ENCODE data around the gene DNAJB2.

GRCh38 chr2:219297766-219298456 is 18.7 kb downstream of the DNAJB2 start:
- no peak for TF ChIP-seq CTCF (IDR thresholded peaks at IDR 0.05)
- no peak for TF ChIP-seq POLR2AphosphoS5 (IDR thresholded peaks at IDR 0.05)
- TF ChIP-seq POLR2A (IDR thresholded peaks at IDR 0.05; ENCODE audit: low read depth), result no peak
- no peak for TF ChIP-seq EP300 (IDR thresholded peaks at IDR 0.05)

All from esophagus muscularis mucosa (tissue), 4 donors.